DMS153 treated with DMSO at 0.1 percent for 48 hours (cell line): Measurements from ENCODE around the gene BLID.

Source experiments
- DNase-seq: peaks from one replicate; lab custom pipeline; 2025; ENCODE audit not compliant: unreplicated experiment; lab: John Stamatoyannopoulos, UW

BLID gene

DNA sequence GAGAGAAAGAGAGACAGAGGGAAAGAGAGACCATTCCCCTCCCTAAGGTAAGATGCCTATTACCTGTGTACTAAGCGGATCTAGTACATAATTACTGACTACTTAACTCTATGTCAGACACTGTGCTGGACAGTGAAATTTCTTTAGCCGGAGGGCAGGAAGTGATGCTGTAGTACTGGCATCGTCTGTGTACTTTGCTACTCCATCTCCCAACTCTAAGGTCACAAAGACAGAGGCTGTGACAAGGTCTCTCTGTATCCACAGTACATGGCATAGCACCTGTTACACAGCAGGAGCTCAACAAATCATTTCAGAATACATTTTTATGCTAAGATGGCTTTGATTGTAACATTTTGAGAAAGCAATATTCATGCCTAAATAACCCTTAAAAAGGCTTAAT, 9.0 kb downstream of the BLID start:
- DNase-seq: no peak

DNA sequence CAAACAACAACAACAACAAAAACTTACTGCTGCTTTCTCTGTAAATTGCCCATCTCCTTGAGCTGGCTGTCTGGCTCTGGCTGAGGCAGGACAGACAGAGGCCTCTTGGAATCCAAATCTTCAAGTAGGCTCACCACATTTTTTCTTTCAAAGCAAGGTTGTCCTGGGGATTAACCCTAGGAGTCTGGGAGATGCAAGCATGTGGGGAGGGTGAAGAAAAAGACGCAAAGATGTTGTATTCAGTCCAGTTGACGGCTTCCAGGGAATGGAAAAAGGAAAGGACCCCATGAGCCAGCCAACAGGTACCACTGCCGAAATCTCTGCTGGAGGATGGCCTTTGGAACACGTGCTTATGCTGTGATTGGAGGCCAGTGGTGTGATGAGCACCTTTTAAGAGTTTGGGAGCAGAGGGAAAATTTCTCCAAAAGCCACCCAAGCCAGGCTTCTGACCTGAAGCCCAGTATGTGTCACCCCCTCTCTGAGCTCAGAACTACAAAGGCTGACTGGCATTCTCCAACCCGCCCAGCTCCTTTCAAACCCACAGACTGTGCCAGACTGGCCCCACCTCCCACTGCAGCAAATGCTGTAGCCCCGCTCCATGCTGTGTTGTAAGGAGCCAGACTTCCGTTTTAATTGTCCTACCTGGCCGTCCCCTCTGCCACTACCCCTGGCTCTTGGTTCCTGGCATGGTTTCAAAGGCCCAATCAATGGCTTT, 10.8 kb downstream of the BLID start:
- DNase-seq: no peak

DNA sequence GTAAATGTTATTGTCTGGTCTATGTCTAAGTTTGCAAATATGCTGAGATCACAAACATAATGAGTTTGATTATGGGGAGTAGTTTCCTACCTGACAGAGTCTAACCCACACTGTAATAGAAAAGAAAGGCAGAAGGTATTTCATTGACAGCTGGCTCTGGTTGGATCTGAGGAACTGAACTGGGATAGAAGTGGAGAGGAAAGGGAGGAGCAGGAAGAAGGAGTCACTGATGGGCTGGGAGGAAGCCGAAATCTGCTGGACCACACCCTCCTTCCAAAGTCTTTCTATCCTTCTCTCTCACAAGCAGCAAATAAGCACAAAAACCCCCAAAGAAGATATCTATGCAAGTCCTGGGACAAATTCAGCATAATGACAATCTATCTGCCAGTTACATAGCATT, 11.7 kb downstream of the BLID start:
- no peak for DNase-seq

DNA sequence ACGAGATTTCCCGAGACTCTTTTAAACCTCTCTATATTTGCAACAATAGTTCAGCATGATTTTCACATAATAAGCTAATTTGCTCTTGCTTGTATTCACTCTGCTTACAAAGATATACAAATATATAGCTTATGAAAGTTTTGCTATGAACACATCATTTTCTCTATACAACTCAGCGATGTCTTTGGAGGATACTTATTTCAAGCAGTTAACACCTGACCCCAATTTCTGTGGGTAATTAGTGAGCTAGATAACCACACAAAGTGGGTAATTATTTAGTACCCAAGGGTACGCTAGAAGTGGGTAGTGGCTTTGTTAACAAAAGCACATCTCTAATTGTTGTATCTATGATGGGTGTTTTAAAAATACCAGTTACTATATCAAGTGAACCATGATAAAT, 12.3 kb downstream of the BLID start:
- no peak for DNase-seq

DNA sequence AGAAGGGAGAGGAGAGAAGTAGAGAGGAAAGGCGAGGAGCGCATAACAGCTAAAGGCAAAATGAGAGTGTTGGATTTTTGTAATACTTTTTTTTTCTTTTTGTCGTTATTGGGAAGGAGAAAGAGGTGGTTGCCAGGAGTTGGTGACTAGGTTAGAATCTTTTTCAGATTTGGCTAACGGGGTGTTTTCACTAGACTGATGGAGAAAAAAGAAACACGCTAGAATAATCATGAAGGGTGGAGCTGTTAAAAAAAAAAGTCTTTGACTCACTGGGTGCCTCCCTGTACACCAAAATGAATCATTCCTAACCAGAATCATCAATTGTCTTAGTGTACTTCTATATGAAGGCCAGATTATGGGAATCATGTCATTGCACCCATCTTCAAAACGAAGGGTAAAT, 12.7 kb downstream of the BLID start:
- DNase-seq: no peak

DNA sequence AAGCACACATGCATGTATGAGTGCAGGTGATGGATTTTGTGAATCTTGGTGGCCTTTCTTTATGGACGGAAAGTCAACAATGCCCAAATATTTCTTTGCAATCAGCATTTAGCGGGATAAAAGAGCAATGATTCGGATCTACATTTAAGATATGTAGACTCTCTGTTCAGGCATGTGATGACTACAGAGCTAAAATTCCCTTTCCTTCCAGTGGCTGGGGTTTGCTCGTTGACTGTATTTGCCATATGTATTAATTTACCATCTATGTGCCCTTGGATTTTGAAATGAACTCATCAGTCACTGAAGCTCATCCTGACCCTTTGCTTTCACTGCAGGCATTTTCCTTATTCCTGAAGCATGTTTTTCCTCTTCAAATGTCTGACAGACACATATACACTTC, 13.6 kb downstream of the BLID start:
- DNase-seq: no peak

DNA sequence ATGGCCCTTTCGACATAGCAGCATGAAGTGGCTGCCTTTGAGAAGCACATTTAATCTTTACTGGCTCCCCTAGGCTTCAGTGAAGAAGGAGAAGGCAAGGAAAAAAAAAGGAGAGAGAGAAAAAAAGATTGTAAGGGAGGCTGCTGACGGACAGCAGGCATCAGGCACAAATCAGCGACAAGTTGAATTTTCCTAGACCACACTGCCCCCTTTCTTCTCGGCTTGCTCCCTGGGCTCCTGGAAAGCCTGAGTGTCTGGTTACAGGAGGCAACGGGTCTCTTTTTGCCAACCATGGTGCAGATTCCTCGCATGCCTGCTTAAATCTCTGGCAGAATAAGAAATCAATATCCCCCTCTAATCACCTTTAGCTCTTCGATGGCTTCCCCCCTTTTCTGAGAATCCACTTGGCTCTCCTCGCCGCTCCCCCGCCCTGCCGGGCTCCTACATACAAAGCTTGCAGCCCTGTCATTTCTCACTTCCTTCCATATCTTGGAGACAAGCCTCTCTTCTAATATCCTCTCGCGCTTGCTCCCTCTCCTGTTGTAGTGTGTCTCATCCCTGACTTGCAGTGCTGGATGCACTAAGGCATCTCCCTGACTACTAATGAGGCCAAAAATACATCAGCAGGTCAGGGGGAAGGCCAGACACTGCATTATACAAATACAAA, 14.3 kb downstream of the BLID start:
- peak; percentile 5 for DNase-seq

DNA sequence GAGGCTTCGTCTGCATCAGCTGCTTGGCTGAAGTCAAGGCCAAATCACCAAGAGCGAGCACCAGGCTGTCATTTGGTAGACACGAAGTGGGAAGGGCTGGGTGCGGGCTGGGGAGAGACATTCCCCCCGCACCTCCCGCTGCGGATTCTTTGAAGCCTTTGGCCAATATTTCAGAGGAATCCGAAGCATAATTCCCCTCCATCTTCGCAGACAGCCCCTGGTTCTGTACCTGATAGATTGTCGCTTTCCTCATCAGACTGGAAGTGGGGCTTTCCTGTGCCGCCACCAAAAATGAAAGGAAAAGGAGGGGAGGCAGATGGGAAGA, 15.3 kb downstream of the BLID start:
- DNase-seq: no peak

DNA sequence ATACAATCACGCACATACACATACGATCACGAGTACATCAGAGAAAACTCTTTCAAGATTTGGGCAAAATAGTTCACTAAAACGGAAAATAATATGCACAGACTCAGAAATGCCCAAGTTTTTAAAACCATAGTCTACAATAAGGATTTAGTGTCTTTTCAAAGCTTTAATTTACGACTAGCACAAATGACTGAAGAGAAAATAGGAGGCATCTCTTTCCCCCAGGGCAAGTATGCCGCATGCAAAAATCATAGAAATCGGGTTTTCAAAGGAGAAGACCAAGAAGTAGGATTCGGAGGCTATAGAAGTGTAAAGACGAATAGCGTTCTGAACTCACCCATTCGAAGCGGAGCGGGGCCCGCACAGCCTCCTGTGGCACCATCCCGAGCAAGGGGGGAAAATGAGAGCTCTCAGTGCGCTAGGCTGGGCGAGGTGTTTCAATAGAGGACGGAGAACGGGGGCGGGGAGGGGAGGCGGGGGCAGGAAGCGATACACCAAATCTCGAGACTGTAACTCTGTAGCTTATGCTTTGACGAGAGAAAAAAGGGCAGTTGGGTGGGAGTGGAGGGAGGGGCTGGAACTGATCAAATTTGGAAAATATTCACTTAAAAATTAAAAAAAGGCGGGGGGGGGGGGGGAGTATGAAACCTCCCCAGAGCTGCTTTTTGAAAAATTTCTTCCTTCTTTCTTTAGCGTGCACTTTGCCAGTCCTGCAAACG, 15.8 kb downstream of the BLID start:
- DNase-seq: no peak

DNA sequence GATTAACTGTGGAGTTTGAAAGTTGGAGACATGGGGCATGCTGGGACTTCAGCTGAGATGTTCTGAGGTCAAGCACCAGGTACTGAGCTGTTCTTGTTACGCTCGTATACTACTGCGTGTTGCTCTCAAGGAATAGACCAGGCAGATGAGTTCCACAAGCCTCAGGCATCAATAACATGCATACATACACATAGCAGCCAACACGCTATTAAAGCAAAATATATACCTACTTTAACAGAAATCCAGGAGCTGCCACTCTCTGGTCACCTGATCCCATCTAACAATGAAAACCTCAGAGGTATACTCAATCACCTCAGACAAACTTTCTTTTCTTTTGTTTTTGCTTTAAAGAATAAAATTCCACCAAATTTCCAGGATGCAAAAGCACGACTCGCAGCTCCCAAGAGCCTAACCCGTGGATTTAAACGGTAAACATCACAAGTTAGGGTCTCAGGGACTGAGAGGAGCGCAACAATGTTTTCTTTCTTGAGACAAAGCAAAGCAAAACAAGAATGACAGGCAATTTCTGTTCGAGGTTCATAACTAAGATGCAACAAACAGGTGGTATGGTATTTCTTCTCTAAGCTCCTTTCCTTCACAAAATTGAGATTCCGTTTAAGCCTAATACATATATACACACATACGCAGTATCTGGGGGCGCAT, 16.5 kb downstream of the BLID start:
- DNase-seq: no peak

DNA sequence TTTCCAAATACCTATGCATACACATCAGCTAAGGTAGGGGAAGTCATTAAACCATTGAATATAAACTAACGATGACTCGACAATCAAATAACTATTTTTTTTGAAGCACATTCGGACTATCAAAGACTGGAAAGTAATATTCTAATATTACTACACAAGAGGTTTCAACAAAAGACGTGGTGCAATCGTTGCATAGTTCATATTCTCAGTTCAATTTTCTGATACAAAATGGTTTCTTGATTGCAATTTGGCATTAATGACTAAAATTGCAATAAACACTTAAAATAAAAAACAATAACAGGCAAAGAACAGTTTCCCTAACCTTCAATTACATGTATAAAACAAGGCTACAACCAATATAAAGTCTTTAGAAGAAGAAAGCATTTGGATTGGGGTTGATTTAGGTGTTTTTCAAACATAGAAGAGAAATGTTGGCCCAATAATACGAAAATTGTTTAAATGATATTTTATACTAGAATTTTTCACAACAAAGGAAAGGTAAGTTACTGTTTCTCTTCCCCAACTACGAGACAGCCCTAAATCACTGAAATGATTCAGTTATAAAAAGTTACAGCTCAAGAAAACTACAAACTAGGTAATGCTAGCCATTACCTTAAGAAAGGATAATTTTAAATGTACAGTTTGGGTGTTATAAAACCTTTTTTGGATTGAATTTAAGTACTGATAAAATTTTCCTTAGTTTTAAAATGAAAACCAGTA, 17.6 kb downstream of the BLID start:
- DNase-seq: no peak

DNA sequence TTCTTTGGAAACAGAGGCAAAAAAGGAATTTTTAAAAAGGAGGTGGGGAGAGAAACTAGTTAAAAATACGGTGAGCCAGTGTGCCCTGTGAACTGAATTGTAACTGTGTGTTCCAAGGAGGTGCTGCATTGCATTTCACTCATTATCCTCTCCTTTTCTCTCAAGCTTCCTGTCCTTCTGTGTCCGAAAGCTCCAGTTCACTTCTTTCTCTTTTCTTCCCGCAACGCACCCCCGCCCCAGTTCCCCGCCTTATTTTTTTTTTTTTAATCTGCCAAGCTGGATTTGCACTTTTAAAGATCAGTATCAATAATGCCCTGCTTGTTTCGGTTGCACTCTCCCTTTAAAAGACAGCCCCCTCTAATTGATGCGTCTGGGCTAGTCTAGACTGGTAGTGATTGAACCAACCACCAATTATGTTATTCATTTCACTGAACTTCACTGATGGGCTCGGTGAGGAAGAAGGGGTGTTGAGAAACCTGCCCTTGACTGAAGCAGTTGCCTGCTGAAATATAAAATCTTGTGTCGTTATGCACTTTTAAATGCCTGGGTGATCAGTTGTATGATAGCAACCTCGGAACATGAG, 18.5 kb downstream of the BLID start:
- DNase-seq: no peak

DNA sequence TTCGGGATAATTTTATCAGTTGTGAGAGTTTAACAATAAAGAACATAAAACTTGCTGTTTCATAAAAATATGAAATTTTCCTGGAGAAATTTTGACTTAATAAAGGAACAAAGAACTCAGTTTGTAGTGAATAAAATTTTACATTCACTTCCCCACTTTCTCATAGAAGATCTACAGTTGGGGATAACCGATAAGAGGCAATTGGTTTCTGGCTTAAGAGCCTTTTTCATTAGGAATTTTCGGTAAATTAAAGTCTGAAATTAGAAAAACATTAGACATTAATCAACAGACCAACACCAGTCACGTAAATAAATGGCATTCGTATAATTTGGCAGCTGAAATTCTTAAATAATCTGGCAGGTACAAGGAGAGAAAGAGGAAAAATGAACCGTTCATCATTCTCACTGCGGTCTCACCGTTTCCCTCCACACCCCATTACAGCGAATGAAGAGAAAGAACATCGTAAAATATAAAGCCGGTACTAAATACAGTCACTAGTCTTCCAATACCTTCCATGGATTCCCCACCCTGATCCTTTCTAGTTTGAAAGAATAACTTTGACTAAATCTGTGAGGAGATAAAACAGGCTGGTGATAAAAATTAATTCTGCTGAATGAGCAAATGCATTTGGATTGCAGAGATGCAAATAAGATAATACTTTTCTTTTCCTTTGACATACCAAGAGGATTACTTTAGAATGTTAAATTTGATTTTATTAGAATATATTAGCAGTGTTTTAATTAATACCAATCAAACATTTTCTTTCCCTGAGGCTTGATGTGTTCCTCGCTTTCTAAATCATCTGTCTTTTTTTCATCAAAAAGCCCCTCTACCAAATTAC, 19.5 kb downstream of the BLID start:
- DNase-seq: no peak

DNA sequence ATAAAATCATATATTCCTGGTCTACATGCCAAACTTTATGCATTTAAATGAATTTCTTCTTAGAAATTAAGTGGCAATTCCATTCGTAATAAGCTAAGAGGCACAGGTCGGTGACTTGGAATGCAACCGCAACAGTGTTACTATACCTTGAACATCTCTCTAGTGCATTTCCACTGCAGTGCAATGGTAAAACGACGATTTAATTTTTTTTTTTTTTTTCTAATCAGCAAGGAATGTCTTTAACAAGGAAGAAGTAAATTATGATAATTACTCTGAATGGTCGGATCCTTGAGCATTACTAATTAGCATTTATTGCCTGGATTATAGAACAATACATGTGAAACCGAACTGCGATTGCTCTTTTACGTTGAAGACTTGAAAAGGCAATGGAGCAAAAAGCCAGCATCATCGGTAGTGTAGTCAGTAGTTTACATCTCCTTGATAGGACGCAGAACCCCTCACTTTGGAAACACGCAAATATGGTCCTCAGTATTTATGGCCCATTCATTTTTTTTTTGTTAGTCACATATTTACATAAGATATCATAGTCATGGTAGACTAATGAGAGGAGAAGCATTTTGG, 20.2 kb downstream of the BLID start:
- no peak for DNase-seq

DNA sequence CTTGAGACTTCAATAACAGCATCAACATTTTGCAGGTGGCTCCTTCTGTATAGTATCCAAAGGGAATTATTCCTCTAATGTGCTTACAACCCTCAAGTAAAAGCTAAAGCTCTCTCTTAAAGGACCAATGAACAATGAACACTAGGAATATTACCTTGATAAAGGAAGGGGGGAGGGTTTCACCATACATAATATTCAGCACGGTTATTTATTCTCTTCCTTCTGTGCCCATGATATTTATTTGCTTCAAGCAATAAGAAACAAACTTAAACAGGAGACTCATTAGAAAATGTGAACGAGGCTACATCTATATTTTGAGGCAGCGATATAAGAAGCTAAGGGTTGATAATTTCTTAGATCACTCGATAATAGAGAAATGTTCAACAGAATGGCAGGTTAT, 21.2 kb downstream of the BLID start:
- no peak for DNase-seq

DNA sequence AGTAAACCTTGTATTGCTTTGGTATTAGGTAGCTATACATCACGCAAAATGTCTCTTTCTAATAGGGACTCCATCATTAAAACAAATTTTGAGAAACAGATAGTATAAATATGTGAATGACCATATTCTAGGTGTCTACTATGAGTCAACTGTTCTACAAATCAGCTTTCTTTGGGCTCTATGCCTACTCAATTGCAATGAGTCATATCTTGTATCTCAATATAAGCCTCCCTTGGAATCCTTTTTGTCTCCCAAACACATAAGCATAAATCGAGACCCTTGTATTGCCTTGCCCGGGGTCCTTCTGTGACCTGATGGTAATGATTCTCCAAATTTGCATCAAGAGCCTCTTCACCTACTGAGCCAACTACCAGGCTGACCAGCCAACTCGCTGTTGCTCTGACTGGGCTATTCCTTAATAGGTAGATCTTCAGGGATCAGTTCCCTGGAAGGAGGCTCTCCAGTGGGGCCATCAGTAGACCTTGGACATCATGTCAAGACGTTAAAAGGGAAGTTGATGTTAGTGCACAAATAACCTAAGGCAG, 22.2 kb downstream of the BLID start:
- no peak for DNase-seq

DNA sequence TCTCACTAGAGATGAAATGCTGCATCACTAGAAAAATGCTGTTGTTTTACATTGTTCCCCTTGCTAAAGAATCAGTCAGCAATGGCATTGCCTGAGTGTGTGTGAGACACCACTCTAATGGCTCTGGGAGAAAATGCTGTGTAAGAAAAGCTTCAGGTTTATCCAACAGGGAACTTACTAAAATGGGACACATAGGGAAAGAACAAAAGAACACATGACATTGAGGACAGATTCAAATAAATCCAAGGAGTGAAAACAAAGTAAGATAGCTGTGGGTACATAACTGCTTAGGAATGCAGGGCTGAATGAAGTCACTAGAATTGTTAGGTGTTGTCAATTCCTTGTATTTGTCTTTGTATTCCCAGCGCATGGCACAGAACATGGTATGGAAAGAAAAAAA, 24.2 kb downstream of the BLID start:
- no peak for DNase-seq

DNA sequence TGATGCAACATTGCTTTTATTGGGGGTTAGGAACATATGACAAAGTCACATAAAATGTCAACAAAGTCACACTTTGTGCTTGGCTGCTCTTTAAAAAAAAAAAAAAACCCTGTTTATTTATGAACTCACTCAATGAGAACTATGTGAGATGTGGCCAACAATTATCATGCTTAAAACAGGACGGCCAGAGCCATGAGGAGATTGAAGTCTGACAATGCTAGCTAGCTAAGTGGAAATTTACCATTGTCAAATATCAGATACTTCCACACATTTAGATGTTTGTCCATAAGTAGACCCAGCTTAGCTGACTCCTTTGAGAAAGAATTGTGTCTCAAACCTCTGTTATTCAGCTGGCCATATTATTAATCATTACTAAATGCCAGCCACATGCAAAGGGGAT, 26.9 kb downstream of the BLID start:
- DNase-seq: no peak

DNA sequence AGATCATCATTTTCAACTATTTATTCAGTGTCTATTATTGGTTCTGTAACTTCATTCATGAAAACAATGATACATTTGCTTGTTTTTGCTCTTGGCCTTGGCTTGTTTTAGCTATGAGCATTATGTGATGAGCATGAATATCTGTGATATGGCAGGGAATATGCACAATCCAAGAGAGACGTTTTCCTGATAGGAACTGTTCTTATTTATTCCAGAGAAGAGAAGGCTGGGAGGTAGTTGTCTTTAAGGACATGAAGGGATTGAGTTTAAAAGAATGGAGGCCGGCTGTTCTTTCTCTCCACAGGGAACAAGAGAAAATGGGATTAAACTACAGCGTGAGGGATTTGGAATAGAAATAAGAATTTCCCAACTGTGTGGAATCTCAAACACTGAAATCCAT, 30.3 kb downstream of the BLID start:
- DNase-seq: no peak
